ENCODE measurements around the gene SUPT20HL1. TPM values are rescaled to one million over a fixed set of nuclear protein-coding genes. Genes with fewer than 3 reads are reported as not detected.
"Not testable (repeated sequence)": the region's sequence is repeated elsewhere in the genome, so short reads cannot be mapped to it uniquely, and the experiment has no call there.

SUPT20HL1 gene
- total RNA-seq, 2 experiments from 2014 or later: not detected

- Mint-ChIP-seq H3K4me1 (ENCODE audit: low read depth) (peaks cover 8% of the 10 kb centered on the region), H3K27ac (no peak overlapping the region), H3K9me3 (no peaks in the 10 kb centered on the region), H3K27me3 (ENCODE audit: low read depth) (no peaks in the 10 kb centered on the region), H3K36me3 (ENCODE audit: low read depth) (no peaks in the 10 kb centered on the region), H3K4me3 (no peak overlapping the region)
- intact Hi-C loops (cut with micrococcal nuclease): no loop called here
- CTCF ChIA-PET: no interaction called here
- no peak for DNase-seq
Measured at GRCh38 chrX:24339911-24340310, 20.5 kb upstream of the SUPT20HL1 start.

- no peaks in the 10 kb centered on the region for H3K27me3 Mint-ChIP-seq (ENCODE audit: low read depth)
- H3K4me3 Mint-ChIP-seq: no peak overlapping the region
- H3K36me3 Mint-ChIP-seq (ENCODE audit: low read depth): no peaks in the 10 kb centered on the region
- H3K27ac Mint-ChIP-seq: no peak overlapping the region
- H3K9me3 Mint-ChIP-seq: no peaks in the 10 kb centered on the region
- intact Hi-C loops (cut with micrococcal nuclease): no loop called here
- CTCF ChIA-PET: no interaction called here
- DNase-seq: no peak
- peaks cover 8% of the 10 kb centered on the region for H3K4me1 Mint-ChIP-seq (ENCODE audit: low read depth)
Measured at GRCh38 chrX:24340501-24340900, 19.9 kb upstream of the SUPT20HL1 start.

- DNase-seq: no peak
- Mint-ChIP-seq H3K9me3 (no peaks in the 10 kb centered on the region), H3K4me1 (ENCODE audit: low read depth) (peaks cover 8% of the 10 kb centered on the region), H3K36me3 (ENCODE audit: low read depth) (no peaks in the 10 kb centered on the region), H3K4me3 (no peak overlapping the region), H3K27me3 (ENCODE audit: low read depth) (no peaks in the 10 kb centered on the region), H3K27ac (no peak overlapping the region)
- CTCF ChIA-PET: no interaction called here
- intact Hi-C loops (cut with micrococcal nuclease): no loop called here
Measured at GRCh38 chrX:24341795-24342194, 18.6 kb upstream of the SUPT20HL1 start.

GRCh38 chrX:24343719-24344118 lies 16.7 kb upstream of the SUPT20HL1 start:
- intact Hi-C loops (cut with micrococcal nuclease): no loop called here
- peak; percentile 10 for DNase-seq
- no peaks in the 10 kb centered on the region for H3K27me3 Mint-ChIP-seq (ENCODE audit: low read depth)
- H3K36me3 Mint-ChIP-seq (ENCODE audit: low read depth): no peaks in the 10 kb centered on the region
- no peak overlapping the region for H3K27ac Mint-ChIP-seq
- no peak overlapping the region for H3K4me3 Mint-ChIP-seq
- H3K9me3 Mint-ChIP-seq: no peaks in the 10 kb centered on the region
- peaks cover 8% of the 10 kb centered on the region for H3K4me1 Mint-ChIP-seq (ENCODE audit: low read depth)
- CTCF ChIA-PET: no interaction called here

- CTCF ChIA-PET: interaction anchor here (1.2 kb wide), 1 partner anchor 24 kb away, joined by 3 read pairs; no protein-coding TSS in a partner anchor
- Mint-ChIP-seq H3K27ac (no peak overlapping the region), H3K4me1 (ENCODE audit: low read depth) (peaks cover 5% of the 10 kb centered on the region), H3K9me3 (no peaks in the 10 kb centered on the region), H3K4me3 (no peak overlapping the region), H3K36me3 (ENCODE audit: low read depth) (no peaks in the 10 kb centered on the region), H3K27me3 (ENCODE audit: low read depth) (no peaks in the 10 kb centered on the region)
- no peak for DNase-seq
- intact Hi-C loops (cut with micrococcal nuclease): no loop called here
Measured at GRCh38 chrX:24347881-24348280, 12.6 kb upstream of the SUPT20HL1 start.

- H3K27me3 Mint-ChIP-seq (ENCODE audit: low read depth): no peaks in the 10 kb centered on the region
- no peaks in the 10 kb centered on the region for H3K9me3 Mint-ChIP-seq
- intact Hi-C loops (cut with micrococcal nuclease): no loop called here
- no peak overlapping the region for H3K4me3 Mint-ChIP-seq
- DNase-seq: no peak
- no peak overlapping the region for H3K27ac Mint-ChIP-seq
- CTCF ChIA-PET: no interaction called here
- no peaks in the 10 kb centered on the region for H3K36me3 Mint-ChIP-seq (ENCODE audit: low read depth)
- H3K4me1 Mint-ChIP-seq (ENCODE audit: low read depth): no peaks in the 10 kb centered on the region
Measured at GRCh38 chrX:24350217-24350616, 10.2 kb upstream of the SUPT20HL1 start.

GRCh38 chrX:24355095-24355494 lies 5.3 kb upstream of the SUPT20HL1 start:
- H3K9me3 Mint-ChIP-seq: no peaks in the 10 kb centered on the region
- H3K27me3 Mint-ChIP-seq (ENCODE audit: low read depth): no peaks in the 10 kb centered on the region
- H3K4me1 Mint-ChIP-seq (ENCODE audit: low read depth): no peaks in the 10 kb centered on the region
- no peak overlapping the region for H3K4me3 Mint-ChIP-seq
- intact Hi-C loops (cut with micrococcal nuclease): no loop called here
- CTCF ChIA-PET: no interaction called here
- no peak overlapping the region for H3K27ac Mint-ChIP-seq
- DNase-seq: no peak
- no peaks in the 10 kb centered on the region for H3K36me3 Mint-ChIP-seq (ENCODE audit: low read depth)

GRCh38 chrX:24357106-24357505 lies 3.3 kb upstream of the SUPT20HL1 start:
- H3K4me3 Mint-ChIP-seq: no peak overlapping the region
- H3K36me3 Mint-ChIP-seq (ENCODE audit: low read depth): no peaks in the 10 kb centered on the region
- no peaks in the 10 kb centered on the region for H3K4me1 Mint-ChIP-seq (ENCODE audit: low read depth)
- DNase-seq: no peak
- no peaks in the 10 kb centered on the region for H3K9me3 Mint-ChIP-seq
- CTCF ChIA-PET: no interaction called here
- no peak overlapping the region for H3K27ac Mint-ChIP-seq
- H3K27me3 Mint-ChIP-seq (ENCODE audit: low read depth): no peaks in the 10 kb centered on the region
- intact Hi-C loops (cut with micrococcal nuclease): no loop called here

- H3K27me3 Mint-ChIP-seq (ENCODE audit: low read depth); H3K4me3 Mint-ChIP-seq; DNase-seq; CTCF ChIA-PET; intact Hi-C loops (cut with micrococcal nuclease); H3K9me3 Mint-ChIP-seq; H3K36me3 Mint-ChIP-seq (ENCODE audit: low read depth); H3K27ac Mint-ChIP-seq; H3K4me1 Mint-ChIP-seq (ENCODE audit: low read depth): not testable (repeated sequence)
Measured at GRCh38 chrX:24362089-24362745, 1.8 kb downstream of the SUPT20HL1 start.

GRCh38 chrX:24363432-24364181 lies 3.2 kb downstream of the SUPT20HL1 start:
- CTCF ChIA-PET; H3K27ac Mint-ChIP-seq; intact Hi-C loops (cut with micrococcal nuclease); H3K4me1 Mint-ChIP-seq (ENCODE audit: low read depth); H3K9me3 Mint-ChIP-seq; H3K36me3 Mint-ChIP-seq (ENCODE audit: low read depth); H3K4me3 Mint-ChIP-seq; DNase-seq; H3K27me3 Mint-ChIP-seq (ENCODE audit: low read depth): not testable (repeated sequence)

- Mint-ChIP-seq H3K9me3 (no peaks in the 10 kb centered on the region), H3K27ac (no peak overlapping the region), H3K4me3 (no peak overlapping the region), H3K36me3 (ENCODE audit: low read depth) (no peaks in the 10 kb centered on the region), H3K4me1 (ENCODE audit: low read depth) (no peaks in the 10 kb centered on the region), H3K27me3 (ENCODE audit: low read depth) (no peaks in the 10 kb centered on the region)
- CTCF ChIA-PET: no interaction called here
- no peak for DNase-seq
- intact Hi-C loops (cut with micrococcal nuclease): no loop called here
Measured at GRCh38 chrX:24364326-24364725, 3.9 kb downstream of the SUPT20HL1 start.

- Mint-ChIP-seq H3K9me3 (no peaks in the 10 kb centered on the region), H3K4me3 (no peak overlapping the region), H3K27me3 (ENCODE audit: low read depth) (no peaks in the 10 kb centered on the region), H3K27ac (no peak overlapping the region), H3K4me1 (ENCODE audit: low read depth) (no peaks in the 10 kb centered on the region), H3K36me3 (ENCODE audit: low read depth) (no peaks in the 10 kb centered on the region)
- no peak for DNase-seq
- intact Hi-C loops (cut with micrococcal nuclease): no loop called here
- CTCF ChIA-PET: no interaction called here
Measured at GRCh38 chrX:24364851-24365538, 4.6 kb downstream of the SUPT20HL1 start.

Measured in activated naive CD4-positive, alpha-beta T cell treated with anti-CD3 and anti-CD28 coated beads for 36 hours (primary cell).